ENCODE measurements around the gene CHRND. TPM values are rescaled to one million over a fixed set of nuclear protein-coding genes. Genes with fewer than 3 reads are reported as not detected.

CHRND gene
- total RNA-seq, 2 experiments from 2014 or later, result not detected

DNA sequence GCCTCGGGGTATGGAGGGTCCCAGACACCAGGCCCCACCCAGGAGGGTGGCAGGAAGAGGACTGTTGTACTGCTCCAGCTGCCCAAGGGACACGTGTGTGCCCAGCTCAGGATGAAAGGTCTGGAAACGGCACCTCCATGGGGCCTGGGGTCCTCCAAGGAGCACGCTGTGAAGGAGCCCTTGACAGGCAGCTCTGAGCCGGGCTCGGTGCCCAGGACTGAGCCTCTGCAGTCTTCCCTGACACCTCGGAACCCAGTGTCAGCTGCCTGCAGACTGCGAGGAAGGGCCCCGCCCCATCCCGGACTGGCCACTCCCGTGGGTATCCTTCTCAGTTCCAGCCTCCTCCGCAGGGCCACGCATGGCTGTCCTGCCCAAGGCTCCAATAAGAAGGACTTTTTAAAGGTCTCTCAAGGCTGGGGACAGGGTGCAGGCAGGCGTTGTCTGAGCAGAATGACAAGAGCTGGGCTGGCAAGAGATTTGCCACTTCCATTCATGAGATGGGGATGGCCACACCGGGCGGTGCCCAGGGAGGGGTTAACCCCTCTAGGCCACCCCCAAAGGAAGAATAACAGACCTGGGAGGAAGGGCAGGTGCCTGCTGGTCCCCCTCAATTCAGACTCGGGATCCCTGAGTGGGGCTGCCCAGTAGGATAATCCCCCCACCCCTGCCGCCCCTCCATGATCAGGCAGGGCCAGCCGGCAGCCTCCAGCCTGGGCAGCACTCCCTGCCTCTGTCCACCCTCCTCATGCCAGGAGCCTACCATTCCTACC, 47.2 kb upstream of the CHRND start:
- TF ChIP-seq, protein P1, sequence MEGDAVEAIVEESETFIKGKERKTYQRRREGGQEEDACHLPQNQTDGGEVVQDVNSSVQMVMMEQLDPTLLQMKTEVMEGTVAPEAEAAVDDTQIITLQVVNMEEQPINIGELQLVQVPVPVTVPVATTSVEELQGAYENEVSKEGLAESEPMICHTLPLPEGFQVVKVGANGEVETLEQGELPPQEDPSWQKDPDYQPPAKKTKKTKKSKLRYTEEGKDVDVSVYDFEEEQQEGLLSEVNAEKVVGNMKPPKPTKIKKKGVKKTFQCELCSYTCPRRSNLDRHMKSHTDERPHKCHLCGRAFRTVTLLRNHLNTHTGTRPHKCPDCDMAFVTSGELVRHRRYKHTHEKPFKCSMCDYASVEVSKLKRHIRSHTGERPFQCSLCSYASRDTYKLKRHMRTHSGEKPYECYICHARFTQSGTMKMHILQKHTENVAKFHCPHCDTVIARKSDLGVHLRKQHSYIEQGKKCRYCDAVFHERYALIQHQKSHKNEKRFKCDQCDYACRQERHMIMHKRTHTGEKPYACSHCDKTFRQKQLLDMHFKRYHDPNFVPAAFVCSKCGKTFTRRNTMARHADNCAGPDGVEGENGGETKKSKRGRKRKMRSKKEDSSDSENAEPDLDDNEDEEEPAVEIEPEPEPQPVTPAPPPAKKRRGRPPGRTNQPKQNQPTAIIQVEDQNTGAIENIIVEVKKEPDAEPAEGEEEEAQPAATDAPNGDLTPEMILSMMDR (IDR thresholded peaks at IDR 0.05), result no peak
- H3K4me1 Mint-ChIP-seq (ENCODE audit: low read depth), result no peaks in the 10 kb centered on the region
- ATAC-seq (ENCODE audit: poor library complexity), result no peak
- intact Hi-C loops (cut with DNase I, micrococcal nuclease), result no loop called here
- H3K27ac Mint-ChIP-seq, result no peak overlapping the region
- no peaks in the 10 kb centered on the region for H3K4me1 ChIP-seq (ENCODE audit: insufficient read depth, low read length)
- no peak overlapping the region for H3K4me3 ChIP-seq (ENCODE audit: low read length)
- peaks cover 17% of the 10 kb centered on the region for H3K27me3 Mint-ChIP-seq
- H3K27ac ChIP-seq (ENCODE audit: low read depth in 1 of 2, low read length in 2 of 2), result no peak overlapping the region
- no peaks in the 10 kb centered on the region for H3K36me3 Mint-ChIP-seq (ENCODE audit: low read depth)
- peaks cover 0 to under 1% of the 10 kb centered on the region in 2 experiments for H3K9me3 ChIP-seq (ENCODE audit: control insufficient read depth in 1 of 2, insufficient read depth in 1 of 2, low read length in 2 of 2)
- no peak overlapping the region for H3K4me3 Mint-ChIP-seq
- CTCF ChIA-PET, result no interaction called here
- H3K27me3 ChIP-seq (ENCODE audit: control insufficient read depth in 1 of 2, insufficient read depth in 2 of 2, low read length in 2 of 2), result peaks cover 10 to 12% of the 10 kb centered on the region in 2 experiments
- H3K36me3 ChIP-seq (ENCODE audit: insufficient read depth, low read length), result no peaks in the 10 kb centered on the region
- POLR2A ChIA-PET, result no interaction called here
- no peaks in the 10 kb centered on the region for H3K9me3 Mint-ChIP-seq
- DNase-seq, result peak in 1 of 14 experiments; percentile 4

DNA sequence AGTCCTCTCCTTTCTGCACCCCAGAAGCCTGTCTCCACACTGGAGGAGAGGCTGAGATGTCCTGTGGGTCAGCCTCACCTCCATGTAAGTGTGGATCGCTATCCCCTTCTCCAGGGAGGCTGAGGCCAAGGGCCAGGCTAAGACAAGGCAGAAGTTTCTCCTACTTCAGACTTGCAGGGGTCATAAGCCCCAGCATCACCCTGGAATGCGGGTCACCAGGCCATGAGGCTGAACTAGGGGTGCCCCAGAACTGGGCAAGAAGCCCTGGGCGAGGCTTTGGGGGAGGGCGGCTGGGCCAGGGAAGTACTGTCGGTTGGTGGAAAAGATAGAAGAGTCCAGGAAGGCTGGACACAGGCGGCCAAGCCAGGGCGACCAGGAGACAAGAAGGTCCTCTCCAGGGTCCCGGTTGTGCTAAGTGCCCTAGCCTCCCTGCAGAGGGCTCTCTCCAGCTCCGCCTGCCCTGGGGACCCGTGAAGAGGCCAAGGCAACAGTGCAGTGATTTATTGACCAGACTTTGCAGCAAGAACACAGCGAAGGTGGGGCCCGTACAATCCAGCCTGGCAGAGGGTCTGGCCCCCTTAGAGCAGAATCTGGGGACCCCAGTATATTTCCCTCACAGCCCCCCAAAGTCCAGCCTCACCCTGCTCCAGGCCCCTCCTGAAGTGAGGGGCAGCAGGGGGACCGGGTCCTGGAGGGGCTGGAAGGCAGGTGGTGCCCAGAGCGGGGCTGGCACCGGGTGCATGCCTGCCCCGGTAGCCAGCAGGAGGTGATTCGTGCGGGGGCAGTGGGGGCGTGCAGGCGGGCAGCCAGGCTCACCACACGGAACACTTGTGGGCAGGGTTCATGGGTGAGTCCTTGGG, 46.4 kb upstream of the CHRND start:
- TF ChIP-seq, protein P1 (IDR thresholded peaks at IDR 0.05), result no peak
- no peak overlapping the region for H3K4me3 Mint-ChIP-seq

DNA sequence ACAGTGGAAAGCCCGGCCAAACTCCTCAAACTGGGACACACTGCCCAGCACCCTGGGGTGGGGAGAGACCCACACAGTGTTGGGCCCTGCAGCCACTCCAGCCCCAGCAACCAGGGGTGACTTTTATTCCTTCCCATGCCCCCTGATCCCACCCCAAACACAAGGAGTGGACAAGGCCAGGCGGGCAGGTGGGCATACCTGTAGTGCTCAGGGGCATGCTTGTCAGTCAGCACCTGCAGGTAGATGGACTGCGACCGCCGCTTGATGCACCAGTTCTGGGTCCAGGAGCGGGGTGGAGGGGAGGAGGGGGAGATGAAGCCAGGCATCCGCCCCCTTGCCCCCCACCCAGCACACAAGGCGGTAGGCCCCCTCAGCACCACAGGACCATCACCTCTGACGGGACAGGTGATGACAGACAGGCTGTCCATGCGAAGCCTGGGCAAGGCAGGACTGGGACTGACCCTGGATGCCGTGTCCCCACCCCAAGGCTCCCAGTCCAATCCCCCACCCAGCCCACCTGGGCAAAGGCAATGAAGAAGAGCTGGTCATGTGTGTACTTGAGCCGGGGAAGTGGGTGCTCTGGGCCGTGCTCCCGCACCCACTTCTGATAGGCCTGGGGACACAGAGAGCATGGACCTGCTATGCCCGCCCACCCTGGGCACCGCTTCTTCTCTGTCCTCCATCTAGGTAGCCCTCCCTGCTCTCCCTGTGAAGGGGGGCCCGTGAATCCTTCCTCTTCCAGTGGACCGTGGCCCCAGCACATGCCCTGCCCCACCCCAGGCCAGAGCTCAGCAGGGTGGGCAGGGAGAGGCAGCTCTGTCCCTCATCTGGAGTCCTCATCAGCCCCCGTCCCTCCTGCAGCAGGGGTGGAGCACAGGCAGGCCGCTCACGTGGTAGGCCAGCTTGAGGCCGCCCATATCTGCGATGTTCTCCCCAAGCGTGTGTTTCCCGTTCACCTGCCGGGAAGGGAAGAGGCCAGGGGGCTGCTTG, 45.5 kb upstream of the CHRND start:
- ATAC-seq (ENCODE audit: poor library complexity) (no peak), DNase-seq (peak in 1 of 14 experiments; percentile 3)
- TF ChIP-seq, protein P1 (IDR thresholded peaks at IDR 0.05), result no peak
- Mint-ChIP-seq H3K27ac (no peak overlapping the region), H3K9me3 (no peaks in the 10 kb centered on the region), H3K4me1 (ENCODE audit: low read depth) (peaks cover 12% of the 10 kb centered on the region), H3K27me3 (peaks cover 24% of the 10 kb centered on the region), H3K4me3 (no peak overlapping the region), H3K36me3 (ENCODE audit: low read depth) (no peaks in the 10 kb centered on the region)
- POLR2A ChIA-PET, result no interaction called here
- intact Hi-C loops (cut with DNase I, micrococcal nuclease), result no loop called here
- no peak overlapping the region for H3K27ac ChIP-seq (ENCODE audit: low read depth in 1 of 2, low read length in 2 of 2)
- no peaks in the 10 kb centered on the region for H3K36me3 ChIP-seq (ENCODE audit: insufficient read depth, low read length)
- peaks cover 14 to 16% of the 10 kb centered on the region in 2 experiments for H3K27me3 ChIP-seq (ENCODE audit: control insufficient read depth in 1 of 2, insufficient read depth in 2 of 2, low read length in 2 of 2)
- H3K4me3 ChIP-seq (ENCODE audit: low read length), result no peak overlapping the region
- H3K4me1 ChIP-seq (ENCODE audit: insufficient read depth, low read length), result peaks cover 3% of the 10 kb centered on the region
- CTCF ChIA-PET, result no interaction called here
- peaks cover 0 to 10% of the 10 kb centered on the region in 2 experiments for H3K9me3 ChIP-seq (ENCODE audit: control insufficient read depth in 1 of 2, insufficient read depth in 1 of 2, low read length in 2 of 2)

More for the DNA sequence above, 46.4 kb upstream of the CHRND start:
- peak in 1 of 14 experiments; percentile 1 for DNase-seq
- H3K4me1 Mint-ChIP-seq (ENCODE audit: low read depth), result peaks cover 3% of the 10 kb centered on the region
- ChIA-PET CTCF (no interaction called here), POLR2A (no interaction called here)
- no peaks in the 10 kb centered on the region for H3K4me1 ChIP-seq (ENCODE audit: insufficient read depth, low read length)
- H3K27ac Mint-ChIP-seq, result no peak overlapping the region
- peaks cover 22% of the 10 kb centered on the region for H3K27me3 Mint-ChIP-seq
- H3K27me3 ChIP-seq (ENCODE audit: control insufficient read depth in 1 of 2, insufficient read depth in 2 of 2, low read length in 2 of 2), result peaks cover 9 to 10% of the 10 kb centered on the region in 2 experiments
- H3K9me3 ChIP-seq (ENCODE audit: control insufficient read depth in 1 of 2, insufficient read depth in 1 of 2, low read length in 2 of 2), result peaks cover 0 to 4% of the 10 kb centered on the region in 2 experiments
- no peaks in the 10 kb centered on the region for H3K36me3 Mint-ChIP-seq (ENCODE audit: low read depth)
- H3K4me3 ChIP-seq (ENCODE audit: low read length), result no peak overlapping the region
- ATAC-seq (ENCODE audit: poor library complexity), result no peak
- H3K36me3 ChIP-seq (ENCODE audit: insufficient read depth, low read length), result no peaks in the 10 kb centered on the region
- H3K9me3 Mint-ChIP-seq, result no peaks in the 10 kb centered on the region
- no peak overlapping the region for H3K27ac ChIP-seq (ENCODE audit: low read depth in 1 of 2, low read length in 2 of 2)
- intact Hi-C loops (cut with DNase I, micrococcal nuclease), result no loop called here

Measured in CD4-positive, alpha-beta T cell (primary cell).